ENCODE data around the gene SLC2A1.
A peak's percentile ranks its signal among the peaks of the same experiment; 100 is the strongest.

Gene SLC2A1

DNA sequence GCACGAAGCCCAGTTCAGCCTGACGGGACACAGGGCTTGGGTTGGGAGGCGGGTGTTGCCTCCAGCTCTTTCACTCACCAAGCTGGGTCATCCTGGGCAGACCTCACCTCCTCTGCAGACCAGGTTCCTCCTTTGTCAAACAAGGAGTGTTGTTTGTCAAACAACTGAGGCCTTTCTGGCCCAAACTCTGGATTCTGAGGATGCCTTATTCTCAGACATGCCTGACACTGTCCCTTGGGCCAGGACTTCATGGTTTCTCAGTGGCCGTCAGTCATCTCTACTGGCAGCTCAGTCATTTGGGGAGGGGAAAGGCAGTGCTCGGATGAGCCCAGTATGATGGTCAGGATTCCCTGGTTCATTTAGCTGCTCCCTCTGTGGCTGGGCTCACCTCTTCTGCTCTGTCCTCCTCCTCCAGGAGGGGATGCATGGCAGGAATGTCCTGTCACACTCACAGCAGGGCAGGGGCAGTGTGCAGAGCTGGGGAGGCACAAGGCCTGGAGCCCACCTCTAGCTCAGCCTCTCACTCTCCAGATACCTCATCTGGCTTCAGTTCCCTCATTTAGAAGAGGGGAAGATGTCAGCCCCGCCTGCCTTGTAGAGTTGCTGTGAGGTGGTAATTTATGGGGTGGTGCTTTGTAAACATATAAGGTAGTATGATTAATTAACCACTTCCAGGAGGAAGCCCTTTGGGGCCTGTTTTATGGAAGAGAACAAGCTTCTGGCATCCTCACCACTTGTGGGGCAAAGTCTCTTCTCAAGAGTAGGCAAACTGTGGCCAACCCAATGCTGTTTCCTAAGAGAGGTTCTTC, 20.6 kb downstream of the SLC2A1 start:
- Histone ChIP-seq H3K27ac (ENCODE audit: low read depth, low read length) (no peak overlapping the region), H3K4me1 (ENCODE audit: insufficient read depth, low read length) (peaks cover 42% of the 10 kb centered on the region)

DNA sequence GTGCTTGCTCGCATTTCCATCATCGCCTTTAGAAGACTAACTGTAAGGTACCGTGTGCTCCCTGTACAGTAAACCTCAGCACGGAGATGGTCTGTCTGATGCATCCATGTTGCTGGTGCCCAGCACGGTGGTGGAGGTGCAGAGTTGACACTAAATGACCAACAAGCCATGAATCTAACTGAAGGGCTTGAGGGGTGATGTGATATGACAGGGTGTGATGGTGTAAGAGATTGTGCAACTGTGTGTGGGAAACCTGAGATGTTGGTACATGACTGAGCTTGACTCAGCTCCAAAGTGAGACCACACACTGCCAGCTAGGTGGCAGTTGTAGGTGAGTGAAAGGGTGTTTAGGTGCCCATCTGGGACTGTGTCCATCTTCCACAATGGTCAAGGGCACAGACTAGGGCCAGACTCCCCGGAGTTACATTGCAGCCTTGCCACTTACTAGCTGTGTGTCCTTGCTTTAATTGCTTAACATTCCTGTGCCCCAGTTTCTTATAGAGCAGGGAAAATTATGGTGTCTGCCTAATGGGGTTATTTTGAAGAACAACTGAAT, 21.4 kb downstream of the SLC2A1 start:
- Histone ChIP-seq H3K9ac (ENCODE audit: low read depth, low read length) (no peak overlapping the region), H3K27ac (ENCODE audit: low read depth, low read length) (no peak overlapping the region), H3K4me1 (ENCODE audit: insufficient read depth, low read length) (peaks cover 46% of the 10 kb centered on the region), H3K27me3 (ENCODE audit: insufficient read depth, low read length) (no peaks in the 10 kb centered on the region), H3K9me3 (ENCODE audit: insufficient read depth, low read depth, low read length) (no peaks in the 10 kb centered on the region), H3K4me3 (ENCODE audit: low read length) (no peak overlapping the region), H3K36me3 (ENCODE audit: insufficient read depth, low read length) (peaks cover 100% of the 10 kb centered on the region)
- 96% methylated on average over 6 of the region's 6 CpGs for WGBS

More for the DNA sequence above, 20.6 kb downstream of the SLC2A1 start:
- Histone ChIP-seq H3K27me3 (ENCODE audit: insufficient read depth, low read length) (no peaks in the 10 kb centered on the region), H3K4me3 (ENCODE audit: low read length) (no peak overlapping the region), H3K9me3 (ENCODE audit: insufficient read depth, low read depth, low read length) (no peaks in the 10 kb centered on the region), H3K36me3 (ENCODE audit: insufficient read depth, low read length) (peaks cover 100% of the 10 kb centered on the region), H3K9ac (ENCODE audit: low read depth, low read length) (no peak overlapping the region; the same call in 1 of the 2 replicates)
- WGBS: 90% methylated on average over 6 of the region's 6 CpGs

DNA sequence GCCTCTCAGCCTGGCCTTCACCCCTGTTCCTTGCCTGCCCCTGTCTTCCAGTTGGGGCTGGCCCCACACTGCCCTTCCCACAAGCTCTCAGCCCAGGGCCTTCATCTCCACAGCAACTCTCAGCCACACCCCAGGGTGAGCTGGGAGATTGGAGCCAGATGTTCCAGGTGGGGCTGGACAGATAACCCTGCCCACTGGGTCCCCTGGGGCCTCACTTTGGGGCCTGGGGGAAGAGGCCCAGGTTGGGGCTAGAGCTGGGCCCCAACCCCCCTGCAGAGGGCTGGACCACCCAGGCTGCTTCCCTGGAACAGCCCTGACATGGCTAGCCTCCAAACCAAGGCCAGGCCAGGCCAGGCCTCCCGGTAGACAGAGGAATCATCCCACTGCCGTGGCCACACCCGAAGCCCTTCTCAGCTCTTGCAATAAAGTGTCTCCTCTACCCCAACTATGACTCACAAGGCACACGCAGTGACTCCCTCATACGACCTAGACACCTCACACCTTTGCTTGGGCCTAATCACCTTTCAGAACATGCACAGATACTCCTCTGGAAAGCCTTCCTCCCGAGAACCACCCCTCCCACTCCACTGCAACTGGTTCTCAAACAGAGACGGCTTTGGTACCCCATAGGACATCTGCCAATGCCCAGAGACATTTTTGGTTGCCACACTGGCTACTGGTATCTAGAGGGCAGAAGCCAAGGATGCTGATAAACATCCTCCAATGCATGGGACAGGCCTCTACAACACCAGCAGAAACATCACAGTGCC, 22.2 kb downstream of the SLC2A1 start:
- H3K4me3 ChIP-seq (ENCODE audit: low read length): no peak overlapping the region
- H3K36me3 ChIP-seq (ENCODE audit: insufficient read depth, low read length): peaks cover 100% of the 10 kb centered on the region
- H3K9me3 ChIP-seq (ENCODE audit: insufficient read depth, low read depth, low read length): no peaks in the 10 kb centered on the region
- 0 out of 2 replicates have a peak overlapping the region, but pooled peaks have one; percentile 28 for H3K27ac ChIP-seq (ENCODE audit: low read depth, low read length)
- H3K4me1 ChIP-seq (ENCODE audit: insufficient read depth, low read length): peaks cover 39% of the 10 kb centered on the region
- H3K9ac ChIP-seq (ENCODE audit: low read depth, low read length): peak overlapping the region; percentile 32; the same call in 1 of the 2 replicates
- no peaks in the 10 kb centered on the region for H3K27me3 ChIP-seq (ENCODE audit: insufficient read depth, low read length)
- 84% methylated on average over 7 of the region's 7 CpGs for WGBS

DNA sequence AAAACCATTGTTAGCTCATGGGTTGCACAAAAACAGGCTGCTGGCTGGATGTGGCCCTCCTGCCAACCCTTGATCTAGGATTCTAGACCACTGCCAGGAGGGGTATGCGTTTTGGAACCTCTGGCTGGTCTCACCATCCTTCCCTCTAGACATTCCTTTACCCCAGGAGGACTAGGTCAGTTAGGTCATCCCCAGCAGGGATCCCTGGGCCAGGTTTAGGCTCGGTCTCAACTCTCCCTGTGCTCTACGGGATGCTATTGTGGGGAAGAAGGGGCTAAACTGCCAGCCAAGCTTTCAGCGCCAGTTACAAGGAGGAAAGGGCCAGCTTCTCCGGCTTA, 22.7 kb downstream of the SLC2A1 start:
- Histone ChIP-seq H3K27me3 (ENCODE audit: insufficient read depth, low read length) (no peaks in the 10 kb centered on the region), H3K9me3 (ENCODE audit: insufficient read depth, low read depth, low read length) (no peaks in the 10 kb centered on the region), H3K4me3 (ENCODE audit: low read length) (no peak overlapping the region), H3K27ac (ENCODE audit: low read depth, low read length) (0 out of 2 replicates have a peak overlapping the region, but pooled peaks have one; percentile 28), H3K36me3 (ENCODE audit: insufficient read depth, low read length) (peaks cover 99% of the 10 kb centered on the region), H3K9ac (ENCODE audit: low read depth, low read length) (peak overlapping the region; percentile 32; the same call in 1 of the 2 replicates), H3K4me1 (ENCODE audit: insufficient read depth, low read length) (peaks cover 33% of the 10 kb centered on the region)
- WGBS: 88% methylated on average over 5 of the region's 5 CpGs

DNA sequence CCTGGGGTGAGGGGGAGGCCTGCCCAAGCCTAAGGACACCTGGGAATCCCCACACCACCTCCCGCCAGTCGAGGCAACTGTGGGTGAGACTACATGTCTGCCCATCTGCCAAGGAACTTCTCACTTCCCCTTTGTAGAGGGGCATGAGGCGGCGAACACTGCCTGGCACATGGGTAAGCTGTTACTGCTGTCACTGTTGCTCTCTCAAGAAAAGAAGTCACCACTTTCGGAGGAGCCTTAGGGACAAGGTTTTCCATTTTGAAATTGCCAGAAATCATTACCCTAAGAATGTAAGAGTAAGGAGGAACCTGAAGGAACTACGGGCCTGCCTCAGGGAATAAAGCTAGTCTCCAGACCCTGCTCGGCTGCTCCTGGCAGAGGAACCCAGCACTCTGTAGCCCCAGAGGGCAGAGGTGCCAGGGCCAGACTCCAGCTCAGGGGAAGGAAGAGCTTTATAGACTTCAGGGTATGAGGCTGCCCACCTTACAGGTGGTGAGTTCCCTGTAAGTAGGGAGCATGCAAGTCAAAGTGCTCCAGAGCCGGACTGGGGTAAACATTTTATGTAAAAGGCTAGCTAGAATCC, 23.3 kb downstream of the SLC2A1 start:
- peaks cover 99% of the 10 kb centered on the region for H3K36me3 ChIP-seq (ENCODE audit: insufficient read depth, low read length)
- peaks cover 31% of the 10 kb centered on the region for H3K4me1 ChIP-seq (ENCODE audit: insufficient read depth, low read length)
- no peaks in the 10 kb centered on the region for H3K9me3 ChIP-seq (ENCODE audit: insufficient read depth, low read depth, low read length)
- no peak overlapping the region for H3K9ac ChIP-seq (ENCODE audit: low read depth, low read length)
- no peak overlapping the region for H3K27ac ChIP-seq (ENCODE audit: low read depth, low read length)
- H3K27me3 ChIP-seq (ENCODE audit: insufficient read depth, low read length): no peaks in the 10 kb centered on the region
- H3K4me3 ChIP-seq (ENCODE audit: low read length): no peak overlapping the region
- 95% methylated on average over 8 of the region's 8 CpGs for WGBS

DNA sequence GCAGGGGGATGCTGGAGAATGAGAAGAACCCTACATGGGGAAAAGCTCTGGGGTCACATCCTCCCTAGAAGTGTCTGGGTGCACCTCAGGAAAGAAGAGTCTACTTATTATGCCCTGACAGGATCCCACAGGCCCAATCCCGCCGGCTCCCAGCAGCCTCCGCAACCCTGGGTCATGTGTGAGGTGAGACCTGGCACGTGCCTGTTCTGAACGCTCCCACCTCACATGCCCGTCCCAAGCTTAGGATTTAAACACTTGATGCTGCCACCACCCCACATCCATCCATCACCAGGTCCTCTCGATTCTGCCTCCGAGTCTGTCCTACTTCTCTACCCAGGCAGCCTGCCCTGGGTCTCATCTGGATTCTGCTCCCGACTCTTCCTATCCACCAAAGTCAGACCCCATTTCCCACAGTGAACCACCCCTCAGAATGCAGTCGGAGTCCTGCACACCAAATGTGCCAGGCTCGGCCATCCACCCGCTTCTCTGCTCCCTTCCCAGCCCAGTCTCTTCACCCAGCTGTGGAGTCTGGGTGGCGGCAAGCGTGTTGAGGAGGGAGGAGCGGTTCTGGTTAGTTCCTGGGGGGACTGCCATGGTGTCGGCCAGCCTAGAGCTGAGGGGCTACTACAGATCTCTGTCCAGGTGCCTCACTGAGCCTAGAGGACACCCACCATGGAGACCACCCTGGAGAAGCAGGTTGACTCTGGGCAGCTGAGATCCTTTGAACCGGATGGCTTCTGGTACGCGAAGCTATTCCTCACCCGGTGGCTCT, 23.9 kb downstream of the SLC2A1 start:
- Histone ChIP-seq H3K36me3 (ENCODE audit: insufficient read depth, low read length) (peaks cover 99% of the 10 kb centered on the region), H3K9me3 (ENCODE audit: insufficient read depth, low read depth, low read length) (no peaks in the 10 kb centered on the region), H3K4me3 (ENCODE audit: low read length) (no peak overlapping the region), H3K4me1 (ENCODE audit: insufficient read depth, low read length) (peaks cover 31% of the 10 kb centered on the region), H3K9ac (ENCODE audit: low read depth, low read length) (no peak overlapping the region), H3K27ac (ENCODE audit: low read depth, low read length) (no peak overlapping the region; the same call in 1 of the 2 replicates), H3K27me3 (ENCODE audit: insufficient read depth, low read length) (no peaks in the 10 kb centered on the region)
- WGBS: 92% methylated on average over 20 of the region's 20 CpGs

DNA sequence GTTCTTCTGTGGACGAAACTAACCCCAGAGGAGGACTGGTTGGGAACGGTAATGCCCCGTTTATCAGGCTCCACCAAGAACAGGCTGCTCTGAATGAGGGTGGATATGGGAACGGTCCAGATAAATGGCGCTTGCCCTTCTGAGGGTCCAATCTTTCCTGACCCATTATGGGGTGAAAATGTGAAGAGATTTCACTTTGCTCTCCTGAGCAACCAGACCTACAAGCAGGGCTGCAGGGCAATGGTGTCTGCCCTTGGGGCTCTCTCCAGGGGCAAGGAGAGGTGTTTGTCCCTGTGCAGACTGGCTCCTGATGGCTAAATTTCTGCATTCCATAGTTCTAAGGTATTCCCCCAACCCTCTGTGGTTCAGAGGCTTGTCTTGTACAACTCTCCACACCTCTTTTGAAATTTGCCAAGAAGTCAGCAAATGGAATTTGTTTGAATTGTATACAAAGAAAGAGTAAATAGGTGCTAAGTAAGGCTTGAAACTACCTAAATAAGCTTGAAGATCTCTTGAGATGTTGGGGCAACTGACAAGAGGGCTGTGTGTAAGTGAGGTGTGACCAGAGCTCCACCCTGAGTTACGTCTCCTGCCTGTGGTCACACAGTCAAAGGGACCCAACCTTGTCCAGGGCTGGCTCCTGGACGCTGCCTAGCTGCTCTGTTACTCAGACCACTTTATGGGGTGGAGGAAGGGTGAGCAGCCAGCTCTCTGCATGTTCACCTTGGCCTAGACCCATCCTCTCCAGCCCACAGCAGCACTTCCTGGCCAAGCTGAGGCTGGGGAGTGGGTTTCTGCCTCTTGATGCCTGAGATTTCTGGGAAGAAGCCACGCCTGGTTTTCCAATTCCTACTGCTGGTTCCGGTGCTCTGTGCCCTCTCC, 24.8 kb downstream of the SLC2A1 start:
- Histone ChIP-seq H3K9me3 (ENCODE audit: insufficient read depth, low read depth, low read length) (no peaks in the 10 kb centered on the region), H3K9ac (ENCODE audit: low read depth, low read length) (no peak overlapping the region), H3K36me3 (ENCODE audit: insufficient read depth, low read length) (peaks cover 99% of the 10 kb centered on the region), H3K27me3 (ENCODE audit: insufficient read depth, low read length) (no peaks in the 10 kb centered on the region), H3K27ac (ENCODE audit: low read depth, low read length) (0 out of 2 replicates have a peak overlapping the region, but pooled peaks have one; percentile 29), H3K4me3 (ENCODE audit: low read length) (no peak overlapping the region), H3K4me1 (ENCODE audit: insufficient read depth, low read length) (peaks cover 31% of the 10 kb centered on the region)
- WGBS: 93% methylated on average over 9 of the region's 9 CpGs

DNA sequence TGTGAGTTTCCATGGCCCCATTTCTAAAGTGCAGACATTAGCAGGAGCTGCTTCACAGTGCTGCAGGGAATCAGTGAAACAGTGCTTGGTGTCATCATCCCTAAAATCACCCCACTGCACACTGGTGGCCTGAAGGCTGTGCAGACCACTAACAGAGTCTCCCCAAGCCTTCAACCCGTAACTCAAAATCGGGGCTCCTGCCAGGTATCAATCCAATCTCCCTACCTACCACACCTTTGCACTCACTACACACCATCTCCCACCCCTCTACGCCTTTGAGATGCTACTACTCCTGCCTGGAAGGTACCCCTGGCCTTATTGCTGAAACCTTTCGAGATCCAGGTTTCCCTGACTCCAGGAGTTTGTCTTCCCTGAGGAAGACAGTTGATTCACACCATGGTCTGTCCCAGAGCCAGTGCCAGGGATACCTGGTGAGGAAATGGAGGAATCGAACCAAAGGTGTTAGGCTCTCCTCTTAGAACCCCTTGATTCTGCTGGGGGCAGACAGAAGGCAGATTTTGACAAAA, 25.5 kb downstream of the SLC2A1 start:
- Histone ChIP-seq H3K36me3 (ENCODE audit: insufficient read depth, low read length) (peaks cover 99% of the 10 kb centered on the region), H3K27me3 (ENCODE audit: insufficient read depth, low read length) (no peaks in the 10 kb centered on the region), H3K4me3 (ENCODE audit: low read length) (no peak overlapping the region), H3K4me1 (ENCODE audit: insufficient read depth, low read length) (peaks cover 31% of the 10 kb centered on the region), H3K9ac (ENCODE audit: low read depth, low read length) (no peak overlapping the region; the same call in 1 of the 2 replicates), H3K9me3 (ENCODE audit: insufficient read depth, low read depth, low read length) (no peaks in the 10 kb centered on the region), H3K27ac (ENCODE audit: low read depth, low read length) (peak overlapping the region; percentile 42; the same call in 1 of the 2 replicates)
- 92% methylated on average over 5 of the region's 5 CpGs for WGBS

DNA sequence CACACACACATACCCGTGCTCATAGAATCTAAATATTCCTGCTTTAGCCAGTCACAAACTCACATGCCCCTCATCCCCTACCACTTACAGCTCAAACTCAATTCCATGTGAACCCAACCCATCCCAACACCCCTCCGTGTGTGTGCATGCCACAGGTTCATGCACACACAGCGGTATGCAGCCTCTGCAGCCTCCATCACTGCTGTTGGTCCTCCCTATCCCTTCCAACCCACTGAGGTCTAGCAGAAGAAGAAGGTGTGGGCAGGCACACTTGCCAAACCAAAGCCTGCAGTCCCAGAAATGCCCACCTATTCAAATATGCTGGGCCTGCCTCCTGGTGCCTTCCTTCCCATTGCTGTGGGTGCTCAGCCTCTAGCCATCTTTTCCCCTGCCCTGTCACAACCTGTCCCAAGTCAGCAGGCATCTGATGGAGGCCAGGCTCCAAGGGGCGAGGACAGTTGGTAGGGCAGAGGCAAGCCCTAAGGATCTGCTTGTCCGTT, 26.2 kb downstream of the SLC2A1 start:
- Histone ChIP-seq H3K27me3 (ENCODE audit: insufficient read depth, low read length) (no peaks in the 10 kb centered on the region), H3K27ac (ENCODE audit: low read depth, low read length) (no peak overlapping the region), H3K9me3 (ENCODE audit: insufficient read depth, low read depth, low read length) (no peaks in the 10 kb centered on the region), H3K9ac (ENCODE audit: low read depth, low read length) (peak overlapping the region; percentile 8; the same call in 1 of the 2 replicates), H3K36me3 (ENCODE audit: insufficient read depth, low read length) (peaks cover 99% of the 10 kb centered on the region), H3K4me1 (ENCODE audit: insufficient read depth, low read length) (peaks cover 27% of the 10 kb centered on the region), H3K4me3 (ENCODE audit: low read length) (no peak overlapping the region)
- 95% methylated on average over 5 of the region's 5 CpGs for WGBS

All from HUES64 (cell line).